H1 (cell line): ENCODE measurements around the gene ENPP7.

ENCODE experiments used
- CTCF ChIP-seq, 3 experiments: IDR thresholded peaks; 1 replicate in 2 of 3; 2 replicates in 1 of 3; pipeline versions ENCODE4 v1.5.1 to v1.6.1; 2011; ENCODE audit warnings: low read length in 3 of 3, mild to moderate bottlenecking in 3 of 3, inconsistent platforms in 2 of 3, low read depth in 1 of 3, moderate library complexity in 1 of 3; ENCODE audit not compliant: insufficient read depth in 1 of 3; ENCODE audit errors: control extremely low read depth in 1 of 3
- EP300 ChIP-seq, 2 experiments: IDR thresholded peaks; 1 replicate in 1 of 2; 2 replicates in 1 of 2; pipeline ENCODE4 v1.6.1; 2011 to 2012; ENCODE audit warnings: low read depth in 2 of 2, low read length in 2 of 2, mild to moderate bottlenecking in 2 of 2, borderline replicate concordance in 1 of 2, inconsistent platforms in 1 of 2, moderate library complexity in 1 of 2
- GABPA ChIP-seq: IDR thresholded peaks from 2 replicates; pipeline ENCODE4 v1.6.1; 2011; ENCODE audit warnings: mild to moderate bottlenecking, low read length, moderate library complexity, borderline replicate concordance; ENCODE audit not compliant: insufficient read depth
- KDM5A ChIP-seq: fragments of 200-600 bp; IDR thresholded peaks from 2 replicates; pipeline ENCODE4 v1.7.1; 2012; ENCODE audit warnings: mild to moderate bottlenecking, low read length, inconsistent platforms, mixed read lengths
- PHF8 ChIP-seq: fragments of 200-600 bp; sonication (generic); conservative IDR thresholded peaks from 2 replicates; pipeline ENCODE4 v1.7.1; 2012; ENCODE audit warnings: low read depth, mild to moderate bottlenecking, inconsistent platforms, low read length, moderate library complexity
- POLR2A ChIP-seq, 2 experiments: IDR thresholded peaks; 1 replicate in 1 of 2; 2 replicates in 1 of 2; pipeline ENCODE4 v1.6.1; 2011; ENCODE audit warnings: low read depth in 2 of 2, low read length in 2 of 2, mild to moderate bottlenecking in 2 of 2; ENCODE audit errors: control extremely low read depth in 1 of 2
- RXRA ChIP-seq: IDR thresholded peaks from 2 replicates; pipeline ENCODE4 v1.6.1; 2011; ENCODE audit warnings: low read depth, mild to moderate bottlenecking, low read length, moderate library complexity; ENCODE audit not compliant: insufficient read depth
- SP1 ChIP-seq: IDR thresholded peaks from 2 replicates; pipeline ENCODE4 v1.6.1; 2011; ENCODE audit warnings: low read depth, low read length
- SRF ChIP-seq: IDR thresholded peaks from 2 replicates; pipeline ENCODE4 v1.6.1; 2011; ENCODE audit warnings: mild to moderate bottlenecking, low read depth, low read length, moderate library complexity
- TAF1 ChIP-seq: IDR thresholded peaks from 2 replicates; pipeline ENCODE4 v1.6.1; 2011; ENCODE audit warnings: mild to moderate bottlenecking, low read depth, low read length
- TF ChIP-seq, protein P1 (sequence below): IDR thresholded peaks from 2 replicates; pipeline ENCODE4 v1.6.1; 2011; ENCODE audit warnings: low read length, improper control_type of control experiment

- TF ChIP-seq POLR2A (IDR thresholded peaks at IDR 0.05; ENCODE audit: control extremely low read depth in 1 of 2, low read depth in 2 of 2, low read length in 2 of 2) (no peak), KDM5A (no peak), PHF8 (0 out of 2 replicates have a peak, but pooled peaks have one; percentile 11), SP1 (no peak), CTCF (IDR thresholded peaks at IDR 0.05; ENCODE audit: control extremely low read depth in 1 of 3, insufficient read depth in 1 of 3, low read depth in 1 of 3, low read length in 3 of 3) (no peak), EP300 (IDR thresholded peaks at IDR 0.05; ENCODE audit: borderline replicate concordance in 1 of 2, low read depth in 2 of 2, low read length in 2 of 2) (no peak), GABPA (no peak), RXRA (no peak), TAF1 (no peak), SRF (no peak)
- TF ChIP-seq, protein P1, sequence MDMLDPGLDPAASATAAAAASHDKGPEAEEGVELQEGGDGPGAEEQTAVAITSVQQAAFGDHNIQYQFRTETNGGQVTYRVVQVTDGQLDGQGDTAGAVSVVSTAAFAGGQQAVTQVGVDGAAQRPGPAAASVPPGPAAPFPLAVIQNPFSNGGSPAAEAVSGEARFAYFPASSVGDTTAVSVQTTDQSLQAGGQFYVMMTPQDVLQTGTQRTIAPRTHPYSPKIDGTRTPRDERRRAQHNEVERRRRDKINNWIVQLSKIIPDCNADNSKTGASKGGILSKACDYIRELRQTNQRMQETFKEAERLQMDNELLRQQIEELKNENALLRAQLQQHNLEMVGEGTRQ, result no peak
Observed at GRCh38 chr17:79776376-79777119, 45.8 kb downstream of the ENPP7 start.
